ENCODE data around the gene TAS2R41. TPM values are rescaled to one million over a fixed set of nuclear protein-coding genes. Genes with fewer than 3 reads are reported as not detected.
"Not testable (repeated sequence)": the region's sequence is repeated elsewhere in the genome, so short reads cannot be mapped to it uniquely, and the experiment has no call there.

Gene TAS2R41
- total RNA-seq, 1 donor from 2014 or later = not detected

- TF ChIP-seq, protein P1, sequence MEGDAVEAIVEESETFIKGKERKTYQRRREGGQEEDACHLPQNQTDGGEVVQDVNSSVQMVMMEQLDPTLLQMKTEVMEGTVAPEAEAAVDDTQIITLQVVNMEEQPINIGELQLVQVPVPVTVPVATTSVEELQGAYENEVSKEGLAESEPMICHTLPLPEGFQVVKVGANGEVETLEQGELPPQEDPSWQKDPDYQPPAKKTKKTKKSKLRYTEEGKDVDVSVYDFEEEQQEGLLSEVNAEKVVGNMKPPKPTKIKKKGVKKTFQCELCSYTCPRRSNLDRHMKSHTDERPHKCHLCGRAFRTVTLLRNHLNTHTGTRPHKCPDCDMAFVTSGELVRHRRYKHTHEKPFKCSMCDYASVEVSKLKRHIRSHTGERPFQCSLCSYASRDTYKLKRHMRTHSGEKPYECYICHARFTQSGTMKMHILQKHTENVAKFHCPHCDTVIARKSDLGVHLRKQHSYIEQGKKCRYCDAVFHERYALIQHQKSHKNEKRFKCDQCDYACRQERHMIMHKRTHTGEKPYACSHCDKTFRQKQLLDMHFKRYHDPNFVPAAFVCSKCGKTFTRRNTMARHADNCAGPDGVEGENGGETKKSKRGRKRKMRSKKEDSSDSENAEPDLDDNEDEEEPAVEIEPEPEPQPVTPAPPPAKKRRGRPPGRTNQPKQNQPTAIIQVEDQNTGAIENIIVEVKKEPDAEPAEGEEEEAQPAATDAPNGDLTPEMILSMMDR (IDR thresholded peaks at IDR 0.05; ENCODE audit: insufficient read depth, low read length, poor library complexity, severe bottlenecking) = no peak
- no peaks in the 10 kb centered on the region for H3K36me3 ChIP-seq (ENCODE audit: control insufficient read depth, insufficient read depth, low read length)
- no peak overlapping the region for H3K4me3 ChIP-seq (ENCODE audit: low read depth, low read length)
- peak; percentile 14 for DNase-seq (ENCODE audit: low read depth)
- H3K27me3 ChIP-seq (ENCODE audit: control insufficient read depth, insufficient read depth, low read length) = no peaks in the 10 kb centered on the region
Observed at GRCh38 chr7:143519411-143520131, 41.9 kb downstream of the TAS2R41 start.

GRCh38 chr7:143522309-143522916, 44.7 kb downstream of the TAS2R41 start:
- DNase-seq (ENCODE audit: low read depth); H3K27me3 ChIP-seq (ENCODE audit: control insufficient read depth, insufficient read depth, low read length); H3K4me3 ChIP-seq (ENCODE audit: low read depth, low read length); H3K36me3 ChIP-seq (ENCODE audit: control insufficient read depth, insufficient read depth, low read length): not testable (repeated sequence)

Other genes starting within 250 kb of the TAS2R41 start
- gene GSTK1, start 214.4 kb upstream of the TAS2R41 start, total RNA-seq = 139 and 152 TPM in 2 replicates
- gene TMEM139, start 192.9 kb upstream of the TAS2R41 start, total RNA-seq = 11.9 and 20.5 TPM in 2 replicates
- 24.6 and 26.9 TPM in 2 replicates for gene CASP2, start 189.5 kb upstream of the TAS2R41 start, total RNA-seq
- not detected in 2 replicates for gene CLCN1, start 161.8 kb upstream of the TAS2R41 start, total RNA-seq
- 1.0 and 1.3 TPM in 2 replicates for gene FAM131B, start 115.2 kb upstream of the TAS2R41 start, total RNA-seq
- gene ZYX, start 96.5 kb upstream of the TAS2R41 start, total RNA-seq = 162 and 218 TPM in 2 replicates
- gene EPHA1, start 69.0 kb upstream of the TAS2R41 start, total RNA-seq = 7.9 and 27.5 TPM in 2 replicates
- not detected in 2 replicates for gene TAS2R60, start 34.4 kb upstream of the TAS2R41 start, total RNA-seq
- gene CTAGE15, start 93.9 kb downstream of the TAS2R41 start, total RNA-seq = not detected in 2 replicates
- 0.07 and 0.17 TPM in 2 replicates for gene TCAF2, start 143.1 kb downstream of the TAS2R41 start, total RNA-seq